Hepatocyte (in vitro differentiated cells): ENCODE measurements around the gene SIRPD.

Experiments used
- CTCF ChIP-seq: fragments of 200-600 bp; sonication (generic); IDR thresholded peaks from 2 replicates; pipeline ENCODE4 v1.5.1; 2016; ENCODE audit warnings: antibody characterized with exemption, mild to moderate bottlenecking; ENCODE audit not compliant: poor library complexity
- EZH2 ChIP-seq: fragments of 200-600 bp; sonication (generic); IDR thresholded peaks from 2 replicates; pipeline ENCODE4 v1.6.1; 2016; ENCODE audit warnings: antibody characterized with exemption, mild to moderate bottlenecking, borderline replicate concordance
- EZH2phosphoT487 ChIP-seq: fragments of 200-600 bp; sonication (generic); IDR thresholded peaks from one replicate; pipeline ENCODE4 v1.6.1; 2018; ENCODE audit warnings: antibody characterized with exemption, mild to moderate bottlenecking, low read depth, moderate library complexity; ENCODE audit not compliant: unreplicated experiment, severe bottlenecking

DNA sequence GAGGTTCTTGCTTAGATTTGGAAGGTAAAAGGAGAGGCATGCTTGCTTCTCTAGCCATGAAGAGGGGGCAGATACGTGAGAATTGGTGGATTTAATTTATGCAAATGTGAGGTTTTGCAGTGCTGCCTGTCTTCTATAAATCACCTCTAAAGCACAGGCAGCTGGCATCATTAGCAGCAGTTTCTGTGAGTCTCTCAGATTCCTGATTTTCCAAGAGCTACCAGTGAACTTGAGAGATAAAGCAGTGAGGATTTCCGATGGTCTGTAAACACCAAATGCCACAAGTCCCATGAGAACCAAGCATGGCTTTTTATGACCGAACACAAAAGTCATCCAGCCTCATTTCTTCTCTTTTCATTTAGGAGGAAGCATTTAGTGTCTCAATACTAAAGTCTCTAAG lies 63.1 kb downstream of the SIRPD start:
- no peak for TF ChIP-seq CTCF
- TF ChIP-seq EZH2, result no peak
- TF ChIP-seq EZH2phosphoT487, result no peak
